ENCODE data around the gene SAP30BP.

GRCh38 chr17:75730065-75730464 lies 62.9 kb downstream of the SAP30BP start:
- TF ChIP-seq CTCF (optimal IDR thresholded peaks at IDR 0.05 in 1 of 3, IDR thresholded peaks at IDR 0.05 in 1 of 3, conservative IDR thresholded peaks at IDR 0.05 in 1 of 3; ENCODE audit: extremely low read depth in 1 of 3, insufficient read depth in 2 of 3, low read length in 3 of 3), result no peak
- TF ChIP-seq EZH2 (IDR thresholded peaks at IDR 0.05; ENCODE audit: low read length), result no peak

All from keratinocyte (primary cell).